Measurements from ENCODE around the gene CNGB1. TPM values are rescaled to one million over a fixed set of nuclear protein-coding genes. Genes with fewer than 3 reads are reported as not detected.

Gene CNGB1
- total RNA-seq, 4 donors from 2014 or later: 0.14 to 1.9 (median 0.87) TPM

GRCh38 chr16:57997176-57997527 lies 26.2 kb upstream of the CNGB1 start:
- Histone ChIP-seq H3K36me3 (peaks cover 0 to 15% (median 3%) of the 10 kb centered on the region in 4 donors), H3K4me1 (peaks cover 0 to 36% (median 17%) of the 10 kb centered on the region in 4 donors), H3K4me3 (no peak overlapping the region), H3K27ac (no peak overlapping the region), H3K27me3 (no peaks in the 10 kb centered on the region), H3K9me3 (no peaks in the 10 kb centered on the region)
- in situ Hi-C loops (cut with MboI; ENCODE audit: low pct_ligation_motif_present in 1 of 4, low pct_unique_long_range_greater_than_20kb in 1 of 4, low sequenced_read_pairs in 3 of 4) (no loop called here), intact Hi-C loops (cut with DNase I; ENCODE audit: low total_unique reads) (loop anchor here (10.0 kb wide), 1 partner anchor 422 kb away; no protein-coding TSS in a partner anchor)
- DNase-seq: no peak
- 98% methylated on average over 31 of the region's 35 CpGs; no CpG with 5 or more reads in 1 of the 2 donors for WGBS, 2 donors (ENCODE audit: low coverage in 1 of 2)
- no peak for TF ChIP-seq POLR2A (IDR thresholded peaks at IDR 0.05)
- TF ChIP-seq POLR2AphosphoS5 (IDR thresholded peaks at IDR 0.05): no peak
- TF ChIP-seq EP300 (IDR thresholded peaks at IDR 0.05; ENCODE audit: low read depth): no peak
- TF ChIP-seq CTCF (IDR thresholded peaks at IDR 0.05): no peak

- no peaks in the 10 kb centered on the region for H3K27me3 ChIP-seq
- in situ Hi-C loops (cut with MboI; ENCODE audit: low pct_ligation_motif_present in 1 of 4, low pct_unique_long_range_greater_than_20kb in 1 of 4, low sequenced_read_pairs in 3 of 4) (no loop called here), intact Hi-C loops (cut with DNase I; ENCODE audit: low total_unique reads) (loop anchor here (10.0 kb wide), 1 partner anchor 422 kb away; no protein-coding TSS in a partner anchor)
- peaks cover 0 to 30% (median 13%) of the 10 kb centered on the region in 4 donors for H3K4me1 ChIP-seq
- WGBS, 2 donors (ENCODE audit: low coverage in 1 of 2): 96% methylated on average over 52 of the region's 62 CpGs; no CpG with 5 or more reads in 1 of the 2 donors
- peaks cover 0 to 15% (median 3%) of the 10 kb centered on the region in 4 donors for H3K36me3 ChIP-seq
- no peak for DNase-seq
- TF ChIP-seq EP300 (IDR thresholded peaks at IDR 0.05; ENCODE audit: low read depth): no peak
- TF ChIP-seq POLR2A (IDR thresholded peaks at IDR 0.05): no peak
- TF ChIP-seq CTCF (IDR thresholded peaks at IDR 0.05): no peak
- TF ChIP-seq POLR2AphosphoS5 (IDR thresholded peaks at IDR 0.05): no peak
- no peaks in the 10 kb centered on the region for H3K9me3 ChIP-seq
- no peak overlapping the region for H3K4me3 ChIP-seq
- H3K27ac ChIP-seq: no peak overlapping the region
Measured at GRCh38 chr16:57996406-57997175, 25.7 kb upstream of the CNGB1 start.

- TF ChIP-seq EP300 (IDR thresholded peaks at IDR 0.05; ENCODE audit: low read depth) (no peak), POLR2AphosphoS5 (IDR thresholded peaks at IDR 0.05) (no peak), POLR2A (IDR thresholded peaks at IDR 0.05) (no peak), CTCF (IDR thresholded peaks at IDR 0.05) (no peak)
- Histone ChIP-seq H3K4me3 (no peak overlapping the region), H3K27ac (no peak overlapping the region), H3K9me3 (no peaks in the 10 kb centered on the region), H3K27me3 (no peaks in the 10 kb centered on the region), H3K4me1 (peaks cover 0 to 29% (median 12%) of the 10 kb centered on the region in 4 donors), H3K36me3 (peaks cover 0 to 15% (median 3%) of the 10 kb centered on the region in 4 donors)
- no peak for DNase-seq
- intact Hi-C loops (cut with DNase I; ENCODE audit: low total_unique reads): loop anchor here (10.0 kb wide), 1 partner anchor 421 kb away; no protein-coding TSS in a partner anchor
- WGBS, 2 donors (ENCODE audit: low coverage in 1 of 2): 92% methylated on average over 18 of the region's 18 CpGs; no CpG with 5 or more reads in 1 of the 2 donors
- in situ Hi-C loops (cut with MboI; ENCODE audit: low pct_ligation_motif_present in 1 of 4, low pct_unique_long_range_greater_than_20kb in 1 of 4, low sequenced_read_pairs in 3 of 4): no loop called here
Measured at GRCh38 chr16:57995721-57996405, 24.9 kb upstream of the CNGB1 start.

- Histone ChIP-seq H3K4me3 (no peak overlapping the region), H3K36me3 (peaks cover 0 to 15% (median 3%) of the 10 kb centered on the region in 4 donors), H3K27ac (no peak overlapping the region), H3K9me3 (no peaks in the 10 kb centered on the region), H3K27me3 (no peaks in the 10 kb centered on the region), H3K4me1 (peaks cover 0 to 27% (median 9%) of the 10 kb centered on the region in 4 donors)
- TF ChIP-seq POLR2A (IDR thresholded peaks at IDR 0.05) (no peak), EP300 (IDR thresholded peaks at IDR 0.05; ENCODE audit: low read depth) (no peak), CTCF (IDR thresholded peaks at IDR 0.05) (peak; percentile 6 to 32 (median 20)), POLR2AphosphoS5 (IDR thresholded peaks at IDR 0.05) (no peak)
- intact Hi-C loops (cut with DNase I; ENCODE audit: low total_unique reads): loop anchor here (10.0 kb wide), 1 partner anchor 420 kb away; no protein-coding TSS in a partner anchor
- in situ Hi-C loops (cut with MboI; ENCODE audit: low pct_ligation_motif_present in 1 of 4, low pct_unique_long_range_greater_than_20kb in 1 of 4, low sequenced_read_pairs in 3 of 4): no loop called here
- 23% methylated on average over 4 of the region's 4 CpGs; no CpG with 5 or more reads in 1 of the 2 donors for WGBS, 2 donors (ENCODE audit: low coverage in 1 of 2)
- DNase-seq: peak; percentile 51
Measured at GRCh38 chr16:57994778-57995177, 23.9 kb upstream of the CNGB1 start.
